DND-41 (cell line): ENCODE measurements around the gene RNU1-3.
"Not testable (repeated sequence)": the region's sequence is repeated elsewhere in the genome, so short reads cannot be mapped to it uniquely, and the experiment has no call there.

Experiments used
- EZH2 ChIP-seq: IDR thresholded peaks from 3 replicates; pipeline ENCODE4 v1.6.1; 2012; ENCODE audit warnings: borderline replicate concordance, low read depth, mild to moderate bottlenecking, moderate library complexity, low read length, inconsistent platforms; ENCODE audit not compliant: severe bottlenecking
- TF ChIP-seq, protein P1 (sequence below): IDR thresholded peaks from 2 replicates; pipeline ENCODE4 v1.5.1; 2012; ENCODE audit warnings: borderline replicate concordance, low read length, moderate library complexity, mild to moderate bottlenecking; ENCODE audit not compliant: poor library complexity, severe bottlenecking; ENCODE audit errors: extremely low read depth

GRCh38 chr1:16676661-16677523 is 10.1 kb upstream of the RNU1-3 start:
- TF ChIP-seq, protein P1, sequence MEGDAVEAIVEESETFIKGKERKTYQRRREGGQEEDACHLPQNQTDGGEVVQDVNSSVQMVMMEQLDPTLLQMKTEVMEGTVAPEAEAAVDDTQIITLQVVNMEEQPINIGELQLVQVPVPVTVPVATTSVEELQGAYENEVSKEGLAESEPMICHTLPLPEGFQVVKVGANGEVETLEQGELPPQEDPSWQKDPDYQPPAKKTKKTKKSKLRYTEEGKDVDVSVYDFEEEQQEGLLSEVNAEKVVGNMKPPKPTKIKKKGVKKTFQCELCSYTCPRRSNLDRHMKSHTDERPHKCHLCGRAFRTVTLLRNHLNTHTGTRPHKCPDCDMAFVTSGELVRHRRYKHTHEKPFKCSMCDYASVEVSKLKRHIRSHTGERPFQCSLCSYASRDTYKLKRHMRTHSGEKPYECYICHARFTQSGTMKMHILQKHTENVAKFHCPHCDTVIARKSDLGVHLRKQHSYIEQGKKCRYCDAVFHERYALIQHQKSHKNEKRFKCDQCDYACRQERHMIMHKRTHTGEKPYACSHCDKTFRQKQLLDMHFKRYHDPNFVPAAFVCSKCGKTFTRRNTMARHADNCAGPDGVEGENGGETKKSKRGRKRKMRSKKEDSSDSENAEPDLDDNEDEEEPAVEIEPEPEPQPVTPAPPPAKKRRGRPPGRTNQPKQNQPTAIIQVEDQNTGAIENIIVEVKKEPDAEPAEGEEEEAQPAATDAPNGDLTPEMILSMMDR: not testable (repeated sequence)
- TF ChIP-seq EZH2: not testable (repeated sequence)
